Esophagus squamous epithelium (tissue), 5 donors: ENCODE data around the gene SKIC2. TPM values are rescaled to one million over a fixed set of nuclear protein-coding genes. Genes with fewer than 3 reads are reported as not detected.
A peak's percentile ranks its signal among the peaks of the same experiment; 100 is the strongest.

ENCODE experiments used
- DNase-seq: peaks from one replicate; lab custom pipeline; 2025; lab: John Stamatoyannopoulos, UW
- H3K27ac ChIP-seq, 4 donors: fragments of 200-600 bp; sonication (generic); one replicate each; pipeline ENCODE4 v1.5.1; 2016 to 2019; ENCODE audit warnings: mild to moderate bottlenecking in 1 of 4
- H3K27me3 ChIP-seq, 4 donors: fragments of 200-600 bp; sonication (generic); 1 replicate in 3 of 4; 2 replicates in 1 of 4; pipeline versions ENCODE4 v1.5.1 to v1.6.0; 2017 to 2021; ENCODE audit warnings: antibody characterized with exemption in 1 of 4
- H3K36me3 ChIP-seq, 3 donors: fragments of 200-600 bp; sonication (generic); one replicate each; pipeline ENCODE4 v1.5.1; 2016 to 2019
- H3K4me1 ChIP-seq, 3 donors: fragments of 200-600 bp; sonication (generic); one replicate each; pipeline ENCODE4 v1.5.1; 2017 to 2019
- H3K4me3 ChIP-seq, 4 donors: fragments of 200-600 bp; sonication (generic); 1 replicate in 3 of 4; 2 replicates in 1 of 4; pipeline ENCODE4 v1.5.1; 2016 to 2019; ENCODE audit warnings: mild to moderate bottlenecking in 2 of 4, moderate library complexity in 1 of 4
- H3K9me3 ChIP-seq, 3 donors: fragments of 200-600 bp; sonication (generic); one replicate each; pipeline ENCODE4 v1.5.1; 2016 to 2019
- POLR2A ChIP-seq, 4 donors: fragments of 450-650 bp; IDR thresholded peaks; one replicate each; pipeline ENCODE4 v1.6.1; 2017; ENCODE audit warnings: antibody characterized with exemption in 4 of 4, mild to moderate bottlenecking in 4 of 4, moderate library complexity in 3 of 4
- WGBS, 2 donors: methylation state at CpG; one replicate each; pipeline ENCODE4 v1.1.5; 2018; 5-methylcytosine and 5-hydroxymethylcytosine counted together
- intact Hi-C: fragments of 100-400 bp; cut with DNase I; formaldehyde crosslinking; loops from one replicate; pipeline ENCODE4 v1.15.0; 2022
- total RNA-seq, 4 donors: library from RNA; depleted of rRNA; stranded (reverse); fragments of >200 nt; gene quantifications; one replicate each; pipeline ENCODE4 v1.1.0, GENCODE V29; 2016
- TF ChIP-seq, protein P1 (sequence below), 6 experiments: fragments of 450-650 bp in 4 of 6; fragments of 200-600 bp in 2 of 6; sonication (generic) in 2 of 6; IDR thresholded peaks; one replicate each; pipeline ENCODE4 v1.5.1; 2016 to 2019; ENCODE audit warnings: antibody characterized with exemption in 6 of 6, mild to moderate bottlenecking in 4 of 6, moderate library complexity in 4 of 6
- donor health status: DM: yes; HTN: yes; CAD: no.

SKIC2 gene
- total RNA-seq, 4 donors from 2014 or later: 24.6 to 32.4 (median 26.8) TPM

DNA sequence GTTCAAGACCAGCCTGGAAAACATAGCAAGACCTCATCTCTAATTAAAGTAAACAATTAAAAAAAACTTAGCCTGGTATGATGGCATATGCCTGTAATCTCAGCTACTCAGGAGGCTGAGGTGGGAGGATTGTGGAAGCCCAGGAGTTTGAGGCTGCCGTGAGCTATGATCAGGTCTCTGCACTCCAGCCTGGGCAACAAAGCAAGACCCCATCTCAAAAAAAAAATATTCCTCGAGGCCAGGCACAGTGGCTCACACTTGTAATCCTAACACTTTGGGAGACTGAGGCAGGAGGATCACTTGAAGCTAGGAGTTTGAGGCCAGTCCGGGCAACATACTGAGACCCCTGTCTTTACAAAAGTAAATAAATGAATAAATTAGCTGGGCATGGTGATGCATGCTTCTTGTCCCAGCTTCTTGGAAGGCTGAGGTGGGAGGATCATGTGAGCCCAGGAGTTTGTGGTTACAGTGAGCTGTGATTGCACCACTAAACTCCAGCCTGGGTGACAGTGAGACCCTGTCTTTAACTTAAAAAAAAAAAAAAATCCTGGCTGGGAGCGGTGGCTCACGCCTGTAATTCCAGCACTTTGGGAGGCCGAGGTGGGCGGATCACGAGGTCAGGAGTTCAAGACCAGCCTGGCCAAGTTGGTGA is 40.8 kb upstream of the SKIC2 start:
- Histone ChIP-seq H3K27me3 (no peaks in the 10 kb centered on the region), H3K36me3 (no peaks in the 10 kb centered on the region), H3K4me3 (no peak overlapping the region), H3K27ac (no peak overlapping the region), H3K4me1 (peaks cover 0 to 26% (median 4%) of the 10 kb centered on the region in 3 donors), H3K9me3 (no peaks in the 10 kb centered on the region)
- no peak for DNase-seq
- WGBS, 2 donors: 67 to 79% methylated on average over 3 to 8 of the region's 8 CpGs
- intact Hi-C loops: no loop called here
- TF ChIP-seq POLR2A (IDR thresholded peaks at IDR 0.05): no peak
- TF ChIP-seq, protein P1, sequence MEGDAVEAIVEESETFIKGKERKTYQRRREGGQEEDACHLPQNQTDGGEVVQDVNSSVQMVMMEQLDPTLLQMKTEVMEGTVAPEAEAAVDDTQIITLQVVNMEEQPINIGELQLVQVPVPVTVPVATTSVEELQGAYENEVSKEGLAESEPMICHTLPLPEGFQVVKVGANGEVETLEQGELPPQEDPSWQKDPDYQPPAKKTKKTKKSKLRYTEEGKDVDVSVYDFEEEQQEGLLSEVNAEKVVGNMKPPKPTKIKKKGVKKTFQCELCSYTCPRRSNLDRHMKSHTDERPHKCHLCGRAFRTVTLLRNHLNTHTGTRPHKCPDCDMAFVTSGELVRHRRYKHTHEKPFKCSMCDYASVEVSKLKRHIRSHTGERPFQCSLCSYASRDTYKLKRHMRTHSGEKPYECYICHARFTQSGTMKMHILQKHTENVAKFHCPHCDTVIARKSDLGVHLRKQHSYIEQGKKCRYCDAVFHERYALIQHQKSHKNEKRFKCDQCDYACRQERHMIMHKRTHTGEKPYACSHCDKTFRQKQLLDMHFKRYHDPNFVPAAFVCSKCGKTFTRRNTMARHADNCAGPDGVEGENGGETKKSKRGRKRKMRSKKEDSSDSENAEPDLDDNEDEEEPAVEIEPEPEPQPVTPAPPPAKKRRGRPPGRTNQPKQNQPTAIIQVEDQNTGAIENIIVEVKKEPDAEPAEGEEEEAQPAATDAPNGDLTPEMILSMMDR (IDR thresholded peaks at IDR 0.05): no peak

DNA sequence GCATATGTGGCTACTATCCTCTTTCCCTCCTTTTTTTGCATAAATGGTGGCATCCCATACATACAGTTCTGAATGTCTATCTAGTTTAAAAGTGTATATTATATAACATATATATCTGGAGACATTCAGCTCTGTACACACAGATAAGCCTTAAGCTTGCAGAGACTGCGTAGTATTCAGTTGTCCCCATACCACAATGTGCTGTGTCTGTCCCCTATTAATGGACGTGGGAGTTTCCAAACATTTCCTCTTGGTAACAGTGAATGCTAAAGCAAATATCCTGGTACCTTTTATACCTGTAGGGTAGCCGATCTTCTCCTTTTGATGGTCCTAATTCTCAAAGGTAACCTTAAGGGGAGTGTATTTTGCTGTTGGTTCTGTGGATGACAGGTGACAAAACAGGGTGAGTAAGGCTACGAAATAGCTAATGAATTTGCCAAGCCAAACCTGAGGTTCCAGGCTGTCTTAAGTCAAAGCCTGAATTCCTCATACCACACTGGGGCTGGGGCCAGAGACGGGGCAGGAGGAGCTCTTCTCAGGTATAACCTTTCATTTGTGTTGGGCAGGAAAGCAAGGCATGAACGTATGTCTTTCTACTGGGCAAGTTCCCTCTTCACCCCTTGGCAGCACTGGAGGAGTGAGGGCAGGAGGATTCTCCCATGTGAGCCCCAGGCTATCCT is 39.2 kb upstream of the SKIC2 start:
- WGBS, 2 donors: 52 to 76% methylated on average over 6 of the region's 6 CpGs
- H3K27ac ChIP-seq: peak overlapping the region; percentile 22 to 50 (median 45)
- intact Hi-C loops: no loop called here

DNA sequence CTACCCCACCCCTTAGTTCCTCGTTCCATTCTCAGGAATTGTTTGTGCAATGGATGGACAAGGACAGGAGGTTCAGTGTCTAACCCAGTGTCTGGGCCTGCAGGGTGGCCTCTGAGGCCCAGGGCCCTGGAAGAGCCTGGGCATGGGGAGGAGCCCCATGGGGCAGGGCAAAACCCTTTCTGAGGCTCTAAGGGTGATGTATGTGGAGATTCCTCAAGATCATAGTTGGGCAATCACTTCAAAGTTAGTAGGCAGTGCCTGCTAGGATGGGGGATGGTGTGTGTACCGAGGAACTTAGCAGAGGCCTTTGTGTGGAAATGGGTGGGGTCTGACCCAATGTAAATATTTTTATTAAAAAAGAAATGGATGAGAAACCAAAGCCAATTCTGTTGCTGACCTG is 38.2 kb upstream of the SKIC2 start:
- H3K27me3 ChIP-seq: no peaks in the 10 kb centered on the region
- H3K4me3 ChIP-seq: no peak overlapping the region
- no peaks in the 10 kb centered on the region for H3K36me3 ChIP-seq
- intact Hi-C loops: no loop called here
- WGBS, 2 donors: 15 to 56% methylated on average over 1 to 2 of the region's 2 CpGs
- peaks cover 0 to 17% (median 4%) of the 10 kb centered on the region in 3 donors for H3K4me1 ChIP-seq
- no peaks in the 10 kb centered on the region for H3K9me3 ChIP-seq
- no peak for DNase-seq
- H3K27ac ChIP-seq: peak overlapping the region in 2 of 4 donors; percentile 45 to 49
- TF ChIP-seq, protein P1 (IDR thresholded peaks at IDR 0.05): no peak
- no peak for TF ChIP-seq POLR2A (IDR thresholded peaks at IDR 0.05)

More for the DNA sequence above, 39.2 kb upstream of the SKIC2 start:
- Histone ChIP-seq H3K27me3 (no peaks in the 10 kb centered on the region), H3K36me3 (no peaks in the 10 kb centered on the region), H3K9me3 (no peaks in the 10 kb centered on the region), H3K4me3 (no peak overlapping the region), H3K4me1 (peaks cover 0 to 17% (median 4%) of the 10 kb centered on the region in 3 donors)
- TF ChIP-seq, protein P1 (IDR thresholded peaks at IDR 0.05): no peak
- no peak for TF ChIP-seq POLR2A (IDR thresholded peaks at IDR 0.05)
- no peak for DNase-seq

DNA sequence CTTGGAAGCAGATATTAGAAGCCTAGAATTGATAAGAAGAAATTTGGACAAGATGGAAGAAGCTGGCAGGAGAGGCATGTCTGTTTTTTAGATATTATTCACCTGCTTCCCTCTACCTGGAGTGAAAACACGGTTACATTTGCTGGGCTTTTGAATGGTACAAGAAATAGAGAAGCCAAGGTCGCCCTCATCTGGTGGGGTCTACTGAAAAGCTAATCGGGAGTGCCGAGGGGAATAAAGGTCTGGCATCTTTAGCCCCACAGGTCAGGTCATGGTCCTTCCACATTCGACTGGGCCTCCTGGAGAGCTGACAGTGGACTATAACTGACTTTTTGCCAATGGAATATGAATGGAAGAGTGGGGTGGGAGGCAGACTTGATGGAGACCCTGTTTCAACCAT is 36.0 kb upstream of the SKIC2 start:
- Histone ChIP-seq H3K27ac (no peak overlapping the region), H3K9me3 (no peaks in the 10 kb centered on the region), H3K4me3 (no peak overlapping the region), H3K36me3 (no peaks in the 10 kb centered on the region), H3K4me1 (peaks cover 0 to 17% (median 4%) of the 10 kb centered on the region in 3 donors), H3K27me3 (no peaks in the 10 kb centered on the region)
- intact Hi-C loops: no loop called here
- TF ChIP-seq POLR2A (IDR thresholded peaks at IDR 0.05): no peak
- TF ChIP-seq, protein P1 (IDR thresholded peaks at IDR 0.05): no peak
- DNase-seq: no peak
- WGBS, 2 donors: 17 to 23% methylated on average over 5 of the region's 5 CpGs

DNA sequence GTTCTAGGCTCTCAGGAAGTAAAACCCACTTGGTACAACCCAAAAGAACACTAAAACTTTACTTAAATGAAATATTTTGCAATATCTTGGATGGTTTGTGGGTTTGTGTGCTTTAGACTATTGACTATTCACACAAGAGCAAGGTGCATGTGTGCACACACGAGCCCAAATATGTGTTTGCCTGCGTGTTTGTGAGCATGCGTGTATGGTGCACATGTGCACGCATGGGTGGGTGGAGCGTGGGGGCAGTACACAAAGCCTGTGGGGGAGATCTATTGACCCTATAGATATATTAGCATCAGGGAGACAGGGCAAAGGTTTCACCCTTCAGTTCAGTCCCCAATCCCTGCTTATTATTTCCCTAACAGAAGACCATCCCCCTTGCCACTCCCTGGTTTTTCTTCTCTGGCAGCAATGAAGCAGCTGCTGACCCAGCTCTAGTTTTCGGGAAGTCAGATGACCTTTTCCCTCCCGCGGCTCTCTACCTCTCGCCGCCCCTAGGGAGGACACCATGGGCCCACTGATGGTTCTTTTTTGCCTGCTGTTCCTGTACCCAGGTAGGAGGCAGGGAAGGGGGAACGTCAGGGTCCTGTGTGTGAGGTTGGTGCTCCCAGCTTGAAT is 31.6 kb upstream of the SKIC2 start, which contains the start of gene C2:
Gene C2 (plus strand): TSS at position 476 of the 621 bp plus-strand sequence. CDS start 36 bp downstream, at position 512.
- Histone ChIP-seq H3K9me3 (no peaks in the 10 kb centered on the region), H3K27me3 (peaks cover 0 to 14% (median 0%) of the 10 kb centered on the region in 4 donors), H3K27ac (peak within 1 kb of the TSS in 1 of 4 donors; percentile 1), H3K36me3 (no peaks in the 10 kb centered on the region), H3K4me3 (peak within 1 kb of the TSS in 3 of 4 donors; percentile 3 to 49 (median 27)), H3K4me1 (no peaks in the 10 kb centered on the region)
- no peak for DNase-seq
- WGBS, 2 donors: 74 to 75% methylated on average over 10 to 11 of the region's 11 CpGs
- no peak for TF ChIP-seq POLR2A (IDR thresholded peaks at IDR 0.05)
- TF ChIP-seq, protein P1 (IDR thresholded peaks at IDR 0.05): no peak
- intact Hi-C loops: no loop called here
